B cell (primary cell): ENCODE measurements around the gene DACT3. TPM values are rescaled to one million over a fixed set of nuclear protein-coding genes. Genes with fewer than 3 reads are reported as not detected.
A peak's percentile ranks its signal among the peaks of the same experiment; 100 is the strongest.

Experiments
- ATAC-seq: fragments of 200-7000 bp; cut with Tn5 transposase; one replicate; pipeline ENCODE4 v1.10.0; 2021; ENCODE audit warnings: low read depth, mild to moderate bottlenecking, moderate number of reproducible peaks, moderate library complexity
- CTCF ChIA-PET: fragments of 350-600 bp; sonication (Branson Sonifier 250); formaldehyde crosslinking; loops from one replicate; lab custom pipeline; 2021; ENCODE audit warnings: antibody characterized with exemption, inconsistent platforms; lab: Charles Lee
- POLR2A ChIA-PET: fragments of 350-600 bp; sonication (Branson Sonifier 250); formaldehyde crosslinking; loops from one replicate; lab custom pipeline; 2021; ENCODE audit warnings: antibody characterized with exemption; lab: Charles Lee
- DNase-seq: peaks from one replicate; pipeline ENCODE4 v3.0.0; 2013
- H2AFZ ChIP-seq: 2 replicates; pipeline ENCODE4 v1.6.1; 2012; ENCODE audit warnings: mild to moderate bottlenecking, low read depth, low read length; ENCODE audit not compliant: insufficient read depth, poor library complexity, severe bottlenecking
- H3K27ac ChIP-seq, 2 donors: 1 replicate in 1 of 2; 2 replicates in 1 of 2; pipeline ENCODE4 v1.5.1; 2012 to 2013; ENCODE audit warnings: low read length in 2 of 2, mild to moderate bottlenecking in 2 of 2, moderate library complexity in 1 of 2
- H3K27me3 ChIP-seq, 4 experiments: fragments of 200-600 bp in 1 of 4; sonication (generic) in 1 of 4; replicated peaks in 1 of 4; 1 replicate in 2 of 4; 2 replicates in 2 of 4; pipeline versions ENCODE4 v1.6.1 to v1.7.0; 2013 to 2016; ENCODE audit warnings: low read length in 3 of 4, mild to moderate bottlenecking in 2 of 4, mixed read lengths in 1 of 4, moderate library complexity in 1 of 4; ENCODE audit not compliant: insufficient read depth in 4 of 4, control insufficient read depth in 3 of 4; ENCODE audit errors: control extremely low read depth in 1 of 4
- H3K36me3 ChIP-seq, 2 experiments: replicated peaks in 1 of 2; 1 replicate in 1 of 2; 2 replicates in 1 of 2; pipeline versions ENCODE4 v1.6.1 to v1.7.1; 2013; ENCODE audit warnings: low read length in 1 of 2; ENCODE audit not compliant: insufficient read depth in 2 of 2, control insufficient read depth in 1 of 2; ENCODE audit errors: control extremely low read depth in 1 of 2, extremely low read depth in 1 of 2
- H3K4me1 ChIP-seq, 2 donors: fragments of 200-600 bp in 1 of 2; sonication (generic) in 1 of 2; 1 replicate in 1 of 2; 2 replicates in 1 of 2; pipeline versions ENCODE4 v1.5.1 to v1.6.1; 2013 to 2017; ENCODE audit warnings: low read length in 2 of 2; ENCODE audit not compliant: control insufficient read depth in 2 of 2, insufficient read depth in 2 of 2
- H3K4me2 ChIP-seq: replicated peaks from 2 replicates; pipeline ENCODE3; 2012; ENCODE audit warnings: mild to moderate bottlenecking, low read depth, low read length; ENCODE audit not compliant: poor library complexity, severe bottlenecking
- H3K4me3 ChIP-seq, 5 experiments: fragments of 200-600 bp in 1 of 5; sonication (generic) in 1 of 5; 1 replicate in 3 of 5; 2 replicates in 2 of 5; pipeline versions ENCODE4 v1.5.1 to v1.7.0; 2011 to 2016; ENCODE audit warnings: low read length in 4 of 5, mild to moderate bottlenecking in 4 of 5, low read depth in 2 of 5, control low read depth in 1 of 5, moderate library complexity in 1 of 5; ENCODE audit not compliant: insufficient read depth in 1 of 5; ENCODE audit errors: control extremely low read depth in 1 of 5, extremely low read depth in 1 of 5
- H3K79me2 ChIP-seq: fragments of 200-600 bp; sonication (generic); one replicate; pipeline ENCODE4 v1.6.0; 2016; ENCODE audit warnings: low read length; ENCODE audit not compliant: control insufficient read depth, insufficient read depth
- H3K9ac ChIP-seq: fragments of 200-600 bp; sonication (generic); 2 replicates; pipeline ENCODE4 v1.6.1; 2017; ENCODE audit warnings: mild to moderate bottlenecking, low read length, moderate library complexity
- H3K9me3 ChIP-seq, 3 donors: one replicate each; pipeline versions ENCODE4 v1.6.1 to v1.7.1; 2013; ENCODE audit warnings: low read length in 2 of 3; ENCODE audit not compliant: control insufficient read depth in 2 of 3, insufficient read depth in 1 of 3; ENCODE audit errors: control extremely low read depth in 1 of 3
- H4K20me1 ChIP-seq: 2 replicates; pipeline ENCODE4 v1.6.0; 2012; ENCODE audit warnings: mild to moderate bottlenecking, low read length; ENCODE audit not compliant: insufficient read depth, control insufficient read depth, poor library complexity, severe bottlenecking
- H3K27ac Mint-ChIP-seq: one replicate; pipeline ENCODE4 v1.8.0; 2021; ENCODE audit warnings: mixed read lengths
- H3K27me3 Mint-ChIP-seq: one replicate; pipeline ENCODE4 v1.8.0; 2021; ENCODE audit warnings: mixed read lengths
- H3K4me1 Mint-ChIP-seq: one replicate; pipeline ENCODE4 v1.8.0; 2021; ENCODE audit warnings: mixed read lengths
- H3K4me3 Mint-ChIP-seq: one replicate; pipeline ENCODE4 v1.8.0; 2021; ENCODE audit warnings: mixed read lengths
- H3K9me3 Mint-ChIP-seq: one replicate; pipeline ENCODE4 v1.8.0; 2022; ENCODE audit warnings: mixed read lengths; ENCODE audit not compliant: insufficient read depth
- CTCF ChIP-seq: fragments of 200-600 bp; IDR thresholded peaks from one replicate; pipeline ENCODE4 v1.8.0; 2022; ENCODE audit warnings: antibody characterized with exemption, mild to moderate bottlenecking
- EZH2 ChIP-seq: IDR thresholded peaks from 2 replicates; pipeline ENCODE4 v1.6.1; 2012; ENCODE audit warnings: borderline replicate concordance, low read depth, mild to moderate bottlenecking, moderate library complexity, low read length; ENCODE audit not compliant: insufficient read depth, poor library complexity, severe bottlenecking
- WGBS: methylation state at CpG from one replicate; pipeline ENCODE4 v1.1.5; 2013; ENCODE audit warnings: missing lambda C conversion rate; ENCODE audit not compliant: insufficient coverage; 5-methylcytosine and 5-hydroxymethylcytosine counted together
- intact Hi-C: fragments of 100-400 bp; cut with micrococcal nuclease; formaldehyde crosslinking; loops from one replicate; pipeline ENCODE4 v1.10.0; 2022
- polyA plus RNA-seq: library from polyadenylated mRNA; depleted of rRNA; stranded (reverse); fragments of >200 nt; gene quantifications from 2 replicates; pipeline ENCODE4 v1.2.3, GENCODE V29; 2012
- total RNA-seq, 2 donors: library from RNA; stranded (reverse); fragments of 120-200 nt in 1 of 2; gene quantifications; 1 replicate in 1 of 2; 2 replicates in 1 of 2; pipeline versions ENCODE4 v1.2.3 to v1.2.4, GENCODE V29; 2013 to 2022

The DACT3 gene
- total and polyA plus RNA-seq, 2 donors (not counting 1 experiment from before 2014, with no cell fraction given) = 0.03 to 0.15 TPM

GRCh38 chr19:46678110-46678732 lies 17.2 kb upstream of the DACT3 start:
- H3K27ac ChIP-seq = no peak overlapping the region
- H3K36me3 ChIP-seq = peaks cover 9 to 82% of the 10 kb centered on the region in 2 experiments
- H3K27ac Mint-ChIP-seq = peak overlapping the region; percentile 37
- H3K4me1 ChIP-seq = no peaks in the 10 kb centered on the region
- TF ChIP-seq EZH2 (no peak), CTCF (no peak)
- POLR2A ChIA-PET = interaction anchor here (0.6 kb wide), 1 partner anchor 310 kb away, joined by 3 read pairs; no protein-coding TSS in a partner anchor
- no peak overlapping the region for H2AFZ ChIP-seq
- no peaks in the 10 kb centered on the region for H3K9me3 ChIP-seq
- CTCF ChIA-PET = interaction anchor here (0.6 to 1.6 kb wide), 3 partner anchors 16 to 159 kb away, joined by 3 read pairs; no protein-coding TSS in a partner anchor
- H3K79me2 ChIP-seq = peaks cover 8% of the 10 kb centered on the region
- no peaks in the 10 kb centered on the region for H3K27me3 ChIP-seq
- ATAC-seq (peak; percentile 83), DNase-seq (peak; percentile 69)
- H4K20me1 ChIP-seq = peaks cover 82% of the 10 kb centered on the region
- 92% methylated on average over 24 of the region's 26 CpGs for WGBS
- no peak overlapping the region for H3K4me2 ChIP-seq
- H3K4me1 Mint-ChIP-seq = peaks cover 2% of the 10 kb centered on the region
- no peak overlapping the region for H3K4me3 ChIP-seq
- no peak overlapping the region for H3K4me3 Mint-ChIP-seq
- H3K9me3 Mint-ChIP-seq = no peaks in the 10 kb centered on the region
- H3K27me3 Mint-ChIP-seq = no peaks in the 10 kb centered on the region
- H3K9ac ChIP-seq = no peak overlapping the region
- intact Hi-C loops = no loop called here

GRCh38 chr19:46674416-46675178 lies 13.6 kb upstream of the DACT3 start:
- Histone ChIP-seq H3K9me3 (no peaks in the 10 kb centered on the region), H3K79me2 (no peaks in the 10 kb centered on the region), H3K27ac (no peak overlapping the region), H3K36me3 (peaks cover 0 to 59% of the 10 kb centered on the region in 2 experiments), H4K20me1 (peaks cover 65% of the 10 kb centered on the region), H3K4me2 (no peak overlapping the region), H3K27me3 (no peaks in the 10 kb centered on the region), H2AFZ (no peak overlapping the region), H3K4me3 (no peak overlapping the region), H3K4me1 (no peaks in the 10 kb centered on the region), H3K9ac (no peak overlapping the region)
- ChIA-PET POLR2A (no interaction called here), CTCF (interaction anchor here (0.9 to 2.1 kb wide), 5 partner anchors 11 to 166 kb away, joined by 3 to 9 read pairs (median 4); no protein-coding TSS in a partner anchor)
- ATAC-seq (no peak), DNase-seq (no peak)
- intact Hi-C loops = no loop called here
- no peak overlapping the region for H3K4me3 Mint-ChIP-seq
- peak overlapping the region; percentile 56 for H3K27ac Mint-ChIP-seq
- peaks cover 2% of the 10 kb centered on the region for H3K9me3 Mint-ChIP-seq
- WGBS = 96% methylated on average over 18 of the region's 21 CpGs
- H3K27me3 Mint-ChIP-seq = no peaks in the 10 kb centered on the region
- no peak for TF ChIP-seq CTCF
- no peak for TF ChIP-seq EZH2
- no peaks in the 10 kb centered on the region for H3K4me1 Mint-ChIP-seq
